HCT116 (cell line): Measurements from ENCODE around the gene DNAH9. TPM values are rescaled to one million over a fixed set of nuclear protein-coding genes. Genes with fewer than 3 reads are reported as not detected.

Source experiments
- ATAC-seq: fragments of 200-7000 bp; cut with Tn5 transposase; 2 replicates; pipeline ENCODE4 v1.9.1; 2020; ENCODE audit warnings: mild to moderate bottlenecking, moderate library complexity
- BruUV-seq: library from RNA; stranded (reverse); fragments of 400-500 nt; replicated peaks from 2 replicates; lab custom pipeline; 2021; lab: Mats Ljungman, UMichigan
- CTCF ChIA-PET: fragments of 300-600 bp; sonication (Branson Sonifier 250); formaldehyde crosslinking; loops from one replicate; lab custom pipeline; 2021; ENCODE audit warnings: antibody characterized with exemption; lab: Charles Lee
- POLR2A ChIA-PET: fragments of 300-600, 350-600 bp; sonication (Branson Sonifier 250); formaldehyde crosslinking; loops from one replicate; lab custom pipeline; 2021; ENCODE audit warnings: antibody characterized with exemption; lab: Charles Lee
- RAD21 ChIA-PET, 2 experiments: fragments of 300-600 bp; sonication (Branson Sonifier 250); formaldehyde crosslinking; loops; one replicate each; lab custom pipeline; 2023; ENCODE audit warnings: low total read pairs in 2 of 2; ENCODE audit not compliant: uncharacterized antibody in 2 of 2, unreplicated experiment in 2 of 2, low non-redundant PET in 1 of 2; lab: Charles Lee
- DNase-seq: peaks from one replicate; pipeline ENCODE4 v3.0.0-alpha.2; 2010; ENCODE audit warnings: low read depth, low spot score
- H2AFZ ChIP-seq: fragments of 200-600 bp; shearing (Covaris generic), sonication (generic); 2 replicates; pipeline ENCODE4 v1.6.1; 2017; ENCODE audit warnings: low read depth, mixed run types, mixed read lengths, antibody characterized with exemption, low read length; ENCODE audit not compliant: poor library complexity, severe bottlenecking
- H3K27ac ChIP-seq: 2 replicates; pipeline ENCODE4 v1.5.1; 2012; ENCODE audit warnings: low read depth, low read length
- H3K27me3 ChIP-seq: fragments of 200-600 bp; sonication (generic); 2 replicates; pipeline ENCODE4 v1.6.1; 2016; ENCODE audit warnings: mixed run types, low read length, mixed read lengths; ENCODE audit not compliant: insufficient read depth
- H3K36me3 ChIP-seq, 2 experiments: fragments of 200-500 bp in 1 of 2; fragments of 200-600 bp in 1 of 2; sonication (Bioruptor generic) in 1 of 2; sonication (generic) in 1 of 2; 2 replicates each; pipeline versions ENCODE4 v1.5.1 to v1.6.1; 2014 to 2016; ENCODE audit warnings: low read length in 2 of 2, inconsistent platforms in 1 of 2, mixed read lengths in 1 of 2, mixed run types in 1 of 2; ENCODE audit not compliant: insufficient read depth in 2 of 2, control insufficient read depth in 1 of 2
- H3K4me1 ChIP-seq, 2 experiments: fragments of 200-600 bp in 1 of 2; sonication (generic) in 1 of 2; 2 replicates each; pipeline versions ENCODE4 v1.5.1 to v1.6.1; 2012 to 2017; ENCODE audit warnings: low read length in 2 of 2, inconsistent platforms in 1 of 2, mild to moderate bottlenecking in 1 of 2, mixed read lengths in 1 of 2, mixed run types in 1 of 2, moderate library complexity in 1 of 2; ENCODE audit not compliant: insufficient read depth in 2 of 2, control insufficient read depth in 1 of 2
- H3K4me2 ChIP-seq: fragments of 200-600 bp; sonication (generic); 2 replicates; pipeline ENCODE4 v1.6.1; 2017; ENCODE audit warnings: mixed run types, low read length, mixed read lengths
- H3K4me3 ChIP-seq, 2 experiments: fragments of 200-600 bp in 1 of 2; sonication (generic) in 1 of 2; replicated peaks in 1 of 2; 2 replicates each; pipeline ENCODE4 v1.5.1; 2011 to 2016; ENCODE audit warnings: low read length in 2 of 2, control low read depth in 1 of 2, low read depth in 1 of 2, mild to moderate bottlenecking in 1 of 2, mixed read lengths in 1 of 2, mixed run types in 1 of 2
- H3K79me2 ChIP-seq: fragments of 200-600 bp; sonication (generic); 2 replicates; pipeline ENCODE4 v1.6.1; 2017; ENCODE audit warnings: mild to moderate bottlenecking, mixed run types, low read length, moderate library complexity, mixed read lengths; ENCODE audit not compliant: insufficient read depth
- H3K9ac ChIP-seq: fragments of 200-600 bp; sonication (generic); 2 replicates; pipeline ENCODE4 v1.6.1; 2016; ENCODE audit warnings: low read length, mixed read lengths
- H3K9me2 ChIP-seq: fragments of 200-600 bp; sonication (generic), shearing (Covaris generic); 2 replicates; pipeline ENCODE4 v1.6.1; 2017; ENCODE audit warnings: mixed run types, mild to moderate bottlenecking, moderate library complexity; ENCODE audit not compliant: insufficient read depth
- H3K9me3 ChIP-seq, 2 experiments: fragments of 200-500 bp in 1 of 2; fragments of 200-600 bp in 1 of 2; sonication (Bioruptor generic) in 1 of 2; sonication (generic) in 1 of 2; 2 replicates each; pipeline ENCODE4 v1.6.1; 2014 to 2017; ENCODE audit warnings: low read length in 2 of 2, mixed read lengths in 2 of 2, inconsistent platforms in 1 of 2, low read depth in 1 of 2, mild to moderate bottlenecking in 1 of 2, mixed run types in 1 of 2, moderate library complexity in 1 of 2; ENCODE audit not compliant: control insufficient read depth in 1 of 2, insufficient read depth in 1 of 2
- H4K20me1 ChIP-seq: fragments of 200-600 bp; sonication (generic), shearing (Covaris generic); 2 replicates; pipeline ENCODE4 v1.6.1; 2017; ENCODE audit warnings: mixed run types, mild to moderate bottlenecking, moderate library complexity; ENCODE audit not compliant: insufficient read depth
- CEBPB ChIP-seq: IDR thresholded peaks from 2 replicates; pipeline ENCODE4 v1.6.1; 2012; ENCODE audit warnings: low read depth
- EGR1 ChIP-seq: IDR thresholded peaks from 2 replicates; pipeline ENCODE4 v1.6.1; 2012; ENCODE audit warnings: low read depth
- ELF1 ChIP-seq: IDR thresholded peaks from 2 replicates; pipeline ENCODE4 v1.6.1; 2012; ENCODE audit warnings: low read depth, borderline replicate concordance
- EZH2 ChIP-seq: fragments of 200-600 bp; sonication (generic); IDR thresholded peaks from 2 replicates; pipeline ENCODE4 v1.6.1; 2017; ENCODE audit warnings: antibody characterized with exemption, mixed run types
- POLR2A ChIP-seq: IDR thresholded peaks from 2 replicates; pipeline ENCODE4 v1.7.0; 2011; ENCODE audit warnings: borderline replicate concordance; ENCODE audit not compliant: insufficient read depth, insufficient read length; ENCODE audit errors: extremely low read depth
- POLR2AphosphoS5 ChIP-seq: IDR thresholded peaks from 2 replicates; pipeline ENCODE4 v1.6.1; 2011; ENCODE audit warnings: mild to moderate bottlenecking, low read depth, low read length, moderate library complexity
- SP1 ChIP-seq: IDR thresholded peaks from 2 replicates; pipeline ENCODE4 v1.6.1; 2012; ENCODE audit warnings: low read depth
- SRF ChIP-seq: IDR thresholded peaks from 2 replicates; pipeline ENCODE4 v1.6.1; 2012; ENCODE audit warnings: low read depth
- YY1 ChIP-seq: IDR thresholded peaks from 2 replicates; pipeline ENCODE4 v1.6.1; 2011; ENCODE audit warnings: low read length, low read depth, moderate library complexity, mild to moderate bottlenecking; ENCODE audit not compliant: insufficient replicate concordance; ENCODE audit errors: extremely low read depth
- ZFX ChIP-seq: fragments of 450-650 bp; IDR thresholded peaks from 2 replicates; pipeline ENCODE4 v1.6.1; 2017
- ZNF274 ChIP-seq: fragments of 200-500 bp; sonication (Bioruptor generic); IDR thresholded peaks from 2 replicates; pipeline ENCODE4 v1.6.1; 2014; ENCODE audit warnings: mild to moderate bottlenecking, low read depth, low read length, inconsistent platforms
- intact Hi-C: fragments of 100-400 bp; cut with micrococcal nuclease; formaldehyde crosslinking; loops from 2 replicates; pipeline ENCODE4 v1.10.0; 2022
- total RNA-seq: library from RNA; stranded (reverse); gene quantifications from one replicate; pipeline ENCODE4 v1.2.1, GENCODE V29; 2021; ENCODE audit not compliant: unreplicated experiment

Gene DNAH9
- total RNA-seq, 1 experiment from 2014 or later: not detected

DNA sequence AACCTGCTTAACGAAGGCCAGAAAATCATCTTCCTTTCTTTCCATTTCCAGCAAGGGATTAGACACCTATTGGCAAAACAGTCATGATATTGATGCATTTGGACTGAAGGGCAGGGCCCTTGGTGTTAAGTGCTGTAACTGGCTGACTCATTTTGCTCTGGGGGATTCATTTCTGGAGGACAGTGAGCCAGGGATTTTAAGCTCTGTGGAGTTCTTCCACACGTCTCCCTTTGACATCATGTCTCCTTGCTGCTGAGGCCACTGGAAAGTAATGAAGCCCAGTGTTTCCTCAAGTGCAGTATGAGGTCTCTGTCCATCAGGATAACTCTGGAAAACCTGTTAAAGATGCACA, 42.2 kb downstream of the DNAH9 start:
- Histone ChIP-seq H3K27ac (no peak overlapping the region), H3K9me2 (no peaks in the 10 kb centered on the region), H4K20me1 (no peaks in the 10 kb centered on the region), H3K4me1 (no peaks in the 10 kb centered on the region), H3K9ac (no peak overlapping the region), H3K9me3 (no peaks in the 10 kb centered on the region), H3K4me2 (no peak overlapping the region), H3K36me3 (no peaks in the 10 kb centered on the region), H3K27me3 (no peaks in the 10 kb centered on the region), H2AFZ (no peak overlapping the region), H3K4me3 (no peak overlapping the region), H3K79me2 (no peaks in the 10 kb centered on the region)
- ChIA-PET POLR2A (no interaction called here), RAD21 (no interaction called here), CTCF (no interaction called here)
- no peak for ATAC-seq
- intact Hi-C loops: loop anchor here (5.0 to 10.0 kb wide), 3 partner anchors 242 to 903 kb away; no protein-coding TSS in a partner anchor
- DNase-seq: no peak
- TF ChIP-seq SRF (no peak), ELF1 (no peak), ZFX (no peak), POLR2A (no peak)
- no TSS peak for BruUV-seq

DNA sequence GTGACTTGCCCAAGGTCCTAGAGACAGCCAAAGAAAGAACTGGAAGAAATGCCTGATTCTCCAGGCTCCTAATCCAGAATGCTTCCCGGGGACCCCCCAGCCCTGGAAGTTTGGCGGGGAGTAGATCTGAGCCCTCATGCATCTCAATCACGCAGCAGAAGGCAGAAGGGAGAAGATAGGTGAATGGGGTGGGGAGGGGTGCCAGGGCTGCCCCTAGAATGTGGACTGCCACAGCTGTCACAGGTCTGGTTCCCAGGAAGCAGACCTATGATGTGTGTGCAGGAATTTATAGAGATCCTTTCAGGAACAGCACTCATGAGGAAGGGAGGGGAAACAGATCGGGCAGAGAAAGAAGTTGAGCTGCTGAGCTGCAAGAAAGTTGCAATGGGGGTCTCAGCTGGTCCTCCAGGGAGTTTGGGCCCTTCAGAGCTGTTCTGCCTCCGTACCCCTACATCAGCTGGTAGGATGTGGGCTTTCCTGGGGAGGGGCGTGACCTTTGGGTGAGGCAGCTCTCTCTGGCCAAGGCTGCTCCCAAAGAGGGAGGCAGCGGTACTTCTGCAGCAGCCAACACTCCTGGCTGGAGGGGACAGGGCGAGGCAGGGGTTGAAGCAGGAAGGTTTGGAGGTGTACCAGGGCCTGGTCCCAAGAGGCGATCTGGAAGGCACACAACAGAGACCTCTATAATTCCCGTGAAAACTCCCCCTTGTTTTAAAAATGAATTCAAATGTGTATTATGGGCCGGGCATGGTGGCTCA, 43.4 kb downstream of the DNAH9 start:
- Histone ChIP-seq H3K9ac (no peak overlapping the region), H3K4me3 (no peak overlapping the region), H3K9me2 (no peaks in the 10 kb centered on the region), H3K27me3 (no peaks in the 10 kb centered on the region), H3K4me2 (no peak overlapping the region), H3K9me3 (no peaks in the 10 kb centered on the region), H3K36me3 (no peaks in the 10 kb centered on the region), H3K4me1 (no peaks in the 10 kb centered on the region), H2AFZ (no peak overlapping the region), H3K27ac (no peak overlapping the region), H4K20me1 (no peaks in the 10 kb centered on the region), H3K79me2 (no peaks in the 10 kb centered on the region)
- no peak for DNase-seq
- ChIA-PET CTCF (no interaction called here), RAD21 (no interaction called here), POLR2A (no interaction called here)
- intact Hi-C loops: loop anchor here (5.0 to 10.0 kb wide), 3 partner anchors 241 to 904 kb away; no protein-coding TSS in a partner anchor
- no peak for TF ChIP-seq CEBPB
- TF ChIP-seq ZNF274: no peak
- no peak for TF ChIP-seq EZH2
- TF ChIP-seq SP1: no peak
- TF ChIP-seq POLR2AphosphoS5: no peak
- TF ChIP-seq EGR1: no peak
- no peak for TF ChIP-seq YY1
- ATAC-seq: no peak
- BruUV-seq: no TSS peak
